K562 (cell line): Measurements from ENCODE around the gene IBA57. TPM values are rescaled to one million over a fixed set of nuclear protein-coding genes. Genes with fewer than 3 reads are reported as not detected.

Experiments
- CREB3 ChIP-seq: fragments of 450-650 bp; conservative IDR thresholded peaks from 2 replicates; pipeline ENCODE4 v1.6.1; 2016; ENCODE audit warnings: missing genetic modification characterization, low read depth, mild to moderate bottlenecking, missing compliant biosample characterization, moderate library complexity
- FOXP1 ChIP-seq: sonication (generic); formaldehyde crosslinking; IDR thresholded peaks from 2 replicates; pipeline ENCODE4 v1.8.0; 2022; ENCODE audit warnings: mild to moderate bottlenecking, missing genetic modification reagents
- HMG20A ChIP-seq: fragments of 450-650 bp; formaldehyde crosslinking; conservative IDR thresholded peaks from 2 replicates; pipeline ENCODE4 v1.4.0; 2020; ENCODE audit warnings: mild to moderate bottlenecking, mixed read lengths
- JUND ChIP-seq, 2 experiments: IDR thresholded peaks; 2 replicates in 1 of 2; 3 replicates in 1 of 2; pipeline ENCODE4 v1.6.1; 2011; ENCODE audit warnings: borderline replicate concordance in 2 of 2, low read depth in 2 of 2, low read length in 2 of 2, improper control_type of control experiment in 1 of 2, missing biosample characterization in 1 of 2, missing genetic modification characterization in 1 of 2, missing genetic modification reagents in 1 of 2
- KHSRP ChIP-seq: fragments of 450-650 bp; IDR thresholded peaks from 2 replicates; pipeline ENCODE4 v1.6.1; 2017
- LEF1 ChIP-seq: fragments of 450-650 bp; IDR thresholded peaks from 2 replicates; pipeline ENCODE4 v1.6.1; 2016; ENCODE audit warnings: mild to moderate bottlenecking
- NFXL1 ChIP-seq: fragments of 450-650 bp; formaldehyde crosslinking; IDR thresholded peaks from 2 replicates; pipeline ENCODE4 v1.4.0; 2021; ENCODE audit warnings: mild to moderate bottlenecking
- NR2C1 ChIP-seq, 2 experiments: fragments of 450-650 bp; IDR thresholded peaks; 2 replicates each; pipeline ENCODE4 v1.6.1; 2017; ENCODE audit warnings: mild to moderate bottlenecking in 2 of 2, antibody characterized with exemption in 1 of 2, inconsistent platforms in 1 of 2, missing compliant biosample characterization in 1 of 2, missing genetic modification characterization in 1 of 2
- NR4A1 ChIP-seq, 2 experiments: fragments of 250-450 bp in 1 of 2; fragments of 450-650 bp in 1 of 2; sonication (Bioruptor Pico) in 1 of 2; IDR thresholded peaks; 2 replicates each; pipeline versions ENCODE4 v1.4.0 to v1.6.1; 2016 to 2020; ENCODE audit warnings: mild to moderate bottlenecking in 2 of 2, missing compliant biosample characterization in 1 of 2, missing genetic modification characterization in 1 of 2, moderate library complexity in 1 of 2
- PTTG1 ChIP-seq: fragments of 450-650 bp; IDR thresholded peaks from 2 replicates; pipeline ENCODE4 v1.6.1; 2016; ENCODE audit warnings: low read depth, mild to moderate bottlenecking, missing genetic modification characterization, missing compliant biosample characterization
- RBM39 ChIP-seq: fragments of 200-400 bp; formaldehyde crosslinking; optimal IDR thresholded peaks from 2 replicates; pipeline ENCODE3; 2018; ENCODE audit warnings: low read depth, low read length
- RFX5 ChIP-seq: IDR thresholded peaks from 2 replicates; pipeline ENCODE4 v1.6.1; 2011; ENCODE audit warnings: low read depth, mild to moderate bottlenecking, improper control_type of control experiment, low read length
- SREBF1 ChIP-seq: fragments of 150-350 bp; IDR thresholded peaks from 2 replicates; pipeline ENCODE4 v1.6.1; 2014; ENCODE audit warnings: antibody characterized with exemption, low read depth, low read length, borderline replicate concordance
- TARDBP ChIP-seq: fragments of 450-650 bp; IDR thresholded peaks from 2 replicates; pipeline ENCODE4 v1.6.1; 2016
- TCF3 ChIP-seq: sonication (generic); formaldehyde crosslinking; IDR thresholded peaks from 2 replicates; pipeline ENCODE4 v1.4.0; 2020; ENCODE audit warnings: mild to moderate bottlenecking, missing genetic modification reagents
- TCF7 ChIP-seq: sonication (generic); IDR thresholded peaks from 2 replicates; pipeline ENCODE4 v1.6.1; 2016; ENCODE audit warnings: antibody characterized with exemption, borderline replicate concordance
- TRIM25 ChIP-seq: fragments of 450-650 bp; IDR thresholded peaks from 2 replicates; pipeline ENCODE4 v1.7.0; 2016; ENCODE audit warnings: borderline replicate concordance
- UBTF ChIP-seq, 2 experiments: IDR thresholded peaks; 2 replicates each; pipeline ENCODE4 v1.6.1; 2012; ENCODE audit warnings: improper control_type of control experiment in 2 of 2, low read depth in 2 of 2, low read length in 2 of 2, borderline replicate concordance in 1 of 2
- YY1 ChIP-seq, 3 experiments: IDR thresholded peaks; 2 replicates each; pipeline ENCODE4 v1.6.1; 2011; ENCODE audit warnings: low read length in 2 of 3, mild to moderate bottlenecking in 2 of 3, moderate library complexity in 2 of 3, borderline replicate concordance in 1 of 3, control low read depth in 1 of 3, low read depth in 1 of 3; ENCODE audit not compliant: insufficient read depth in 3 of 3, insufficient replicate concordance in 2 of 3, control insufficient read depth in 1 of 3, insufficient read length in 1 of 3; ENCODE audit errors: extremely low read depth in 1 of 3
- ZNF140 ChIP-seq: fragments of 250-450 bp; sonication (Bioruptor Pico); IDR thresholded peaks from 2 replicates; pipeline ENCODE4 v1.8.0; 2021; ENCODE audit warnings: moderate library complexity, mild to moderate bottlenecking, inconsistent platforms
- ZNF311 ChIP-seq: fragments of 250-450 bp; sonication (Bioruptor Pico); IDR thresholded peaks from 2 replicates; pipeline ENCODE4 v1.4.0; 2020; ENCODE audit warnings: mild to moderate bottlenecking, moderate library complexity
- ZNF589 ChIP-seq: fragments of 200-800 bp; sonication (Bioruptor generic); IDR thresholded peaks from 2 replicates; pipeline ENCODE4 v1.6.1; 2016; ENCODE audit warnings: low read depth, missing genetic modification characterization, missing compliant biosample characterization
- ZNF79 ChIP-seq: fragments of 250-450 bp; sonication (Bioruptor Pico); IDR thresholded peaks from 2 replicates; pipeline ENCODE4 v1.4.0; 2020; ENCODE audit warnings: low read depth, mild to moderate bottlenecking, moderate library complexity
- polyA plus RNA-seq, 8 experiments: library from polyadenylated mRNA; depleted of rRNA in 4 of 8; stranded (reverse) in 5 of 8; unstranded in 3 of 8; fragments of >200 nt; fragmentation: Nextera tagmentation in 2 of 8; fragmentation: Illumina TruSeq in 1 of 8; extraction: Ambion mirVana in 2 of 8; extraction: Trizol in 1 of 8; gene quantifications; 2 replicates each; pipeline versions ENCODE4 v1.2.1 to v1.2.3, GENCODE V29; 2011 to 2014; ENCODE audit warnings: inconsistent platforms in 1 of 8, missing spikeins in 1 of 8
- total RNA-seq, 7 experiments: library from RNA; depleted of rRNA in 6 of 7; stranded (reverse); fragments of >200 nt in 6 of 7; fragmentation: Illumina TruSeq in 2 of 7; extraction: Trizol in 2 of 7; gene quantifications; 2 replicates each; pipeline versions ENCODE4 v1.2.1 to v1.2.3, GENCODE V29; 2011 to 2021; ENCODE audit warnings: low replicate concordance in 1 of 7

Gene IBA57
- total and polyA plus RNA-seq, 9 of the 15 experiments (the other 6 are each of a cell fraction or from before 2014, with no cell fraction given): 0.77 to 15.5 (median 2.7) TPM

- TF ChIP-seq YY1 (IDR thresholded peaks at IDR 0.05; ENCODE audit: borderline replicate concordance in 1 of 3, control insufficient read depth in 1 of 3, extremely low read depth in 1 of 3, insufficient read depth in 3 of 3, insufficient read length in 1 of 3, insufficient replicate concordance in 2 of 3, low read depth in 1 of 3, low read length in 2 of 3) (peak in 1 of 3 experiments; percentile 35), HMG20A (CRISPR knock-in tag) (no peak), CREB3 (tag) (peak; percentile 91), SREBF1 (no peak), FOXP1 (no peak), UBTF (IDR thresholded peaks at IDR 0.05; ENCODE audit: borderline replicate concordance in 1 of 2, low read depth in 2 of 2, low read length in 2 of 2) (no peak), RFX5 (no peak), NR4A1 (CRISPR knock-in tag; IDR thresholded peaks at IDR 0.05) (no peak), NR4A1 (tag; IDR thresholded peaks at IDR 0.05) (peak; percentile 95), ZNF79 (CRISPR knock-in tag) (0 out of 2 replicates have a peak, but pooled peaks have one; percentile 50), TCF3 (CRISPR knock-in tag) (no peak), JUND (IDR thresholded peaks at IDR 0.05; ENCODE audit: borderline replicate concordance, low read depth, low read length) (no peak), JUND (tag; IDR thresholded peaks at IDR 0.05; ENCODE audit: borderline replicate concordance, low read depth, low read length) (0 out of 3 replicates have a peak, but pooled peaks have one; percentile 22), ZNF140 (CRISPR knock-in tag) (no peak), RBM39 (no peak), LEF1 (no peak), TRIM25 (no peak), TCF7 (no peak), ZNF311 (peak; percentile 45; the same call in 1 of the 2 replicates), NR2C1 (IDR thresholded peaks at IDR 0.05) (no peak), NR2C1 (tag; IDR thresholded peaks at IDR 0.05) (0 out of 2 replicates have a peak, but pooled peaks have one; percentile 54), ZNF589 (CRISPR knock-in tag) (peak; percentile 77; the same call in 1 of the 2 replicates), PTTG1 (tag) (peak; percentile 88), KHSRP (no peak), TARDBP (no peak), NFXL1 (CRISPR knock-in tag) (no peak)
Observed at GRCh38 chr1:228125185-228125584, 40.4 kb upstream of the IBA57 start (continued).
